Activated naive CD8-positive, alpha-beta T cell treated with anti-CD3 and anti-CD28 coated beads, Interleukin-2, amount 50 U/mL, for 24 hours (primary cell): Measurements from ENCODE around the gene RIT1.

ENCODE experiments used
- ATAC-seq: fragments of 150-1000 bp; cut with Tn5 transposase; one replicate; pipeline ENCODE4 v1.10.0; 2021
- DNase-seq: peaks from one replicate; pipeline ENCODE4 v3.0.0; 2021
- H3K27ac Mint-ChIP-seq: one replicate; pipeline ENCODE4 v1.8.0; 2021; ENCODE audit warnings: mild to moderate bottlenecking, mixed read lengths
- H3K27me3 Mint-ChIP-seq: one replicate; pipeline ENCODE4 v1.8.0; 2021; ENCODE audit warnings: mixed read lengths
- H3K36me3 Mint-ChIP-seq: one replicate; pipeline ENCODE4 v1.8.0; 2021; ENCODE audit warnings: low read depth, mixed read lengths
- H3K4me1 Mint-ChIP-seq: one replicate; pipeline ENCODE4 v1.8.0; 2021; ENCODE audit warnings: mixed read lengths
- H3K4me3 Mint-ChIP-seq: one replicate; pipeline ENCODE4 v1.8.0; 2021; ENCODE audit warnings: mild to moderate bottlenecking, moderate library complexity, mixed read lengths
- H3K9me3 Mint-ChIP-seq: one replicate; pipeline ENCODE4 v1.8.0; 2021; ENCODE audit warnings: mixed read lengths

Gene RIT1

DNA sequence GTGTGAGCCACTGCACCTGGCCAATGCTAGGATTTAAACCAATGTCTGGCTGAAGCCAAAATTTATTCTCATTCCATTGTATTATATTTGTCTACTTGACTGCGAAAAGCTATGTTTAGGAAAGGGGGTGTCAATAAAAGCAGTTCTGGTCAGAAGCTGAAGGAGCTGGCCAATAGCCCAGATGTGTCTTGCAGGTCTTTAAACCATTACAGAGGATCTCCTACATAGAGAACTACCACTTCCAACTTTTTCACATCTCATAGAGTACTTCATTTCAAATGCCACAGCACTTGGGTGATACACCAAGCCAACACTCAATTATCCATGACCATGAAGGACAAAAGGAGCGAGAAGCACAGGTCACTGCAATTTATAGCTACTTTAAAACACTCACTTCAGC, 49.3 kb downstream of the RIT1 start:
- Mint-ChIP-seq H3K36me3 (peaks cover 2% of the 10 kb centered on the region), H3K27ac (no peak overlapping the region), H3K4me1 (peaks cover 42% of the 10 kb centered on the region), H3K4me3 (no peak overlapping the region), H3K27me3 (no peaks in the 10 kb centered on the region), H3K9me3 (no peaks in the 10 kb centered on the region)
- ATAC-seq (no peak), DNase-seq (no peak)

DNA sequence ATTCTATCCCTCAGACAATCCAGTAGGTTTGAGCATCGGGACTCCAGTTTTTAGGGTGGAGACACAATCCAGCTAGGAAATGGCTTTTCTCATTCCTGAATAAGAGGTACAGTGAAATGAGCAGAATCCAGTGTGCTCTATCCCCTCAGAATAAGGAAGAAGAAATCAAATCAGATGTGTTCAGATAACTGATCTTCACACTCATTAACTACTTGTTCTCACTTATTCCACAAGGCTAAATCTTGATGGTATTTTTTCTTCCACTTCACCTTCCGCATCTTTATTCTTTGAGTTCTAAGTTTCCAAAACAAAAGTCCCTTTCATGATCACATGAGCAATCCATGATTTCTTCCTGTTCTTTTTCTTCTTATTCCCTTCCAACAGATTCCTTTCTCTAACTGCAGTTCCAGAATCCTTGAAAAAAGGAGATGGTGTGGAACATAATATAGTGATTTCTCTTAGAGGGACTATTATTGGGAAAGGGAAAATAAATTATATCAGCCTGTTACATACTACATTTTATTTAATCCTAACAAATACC, 50.1 kb downstream of the RIT1 start:
- H3K4me1 Mint-ChIP-seq = peaks cover 48% of the 10 kb centered on the region

DNA sequence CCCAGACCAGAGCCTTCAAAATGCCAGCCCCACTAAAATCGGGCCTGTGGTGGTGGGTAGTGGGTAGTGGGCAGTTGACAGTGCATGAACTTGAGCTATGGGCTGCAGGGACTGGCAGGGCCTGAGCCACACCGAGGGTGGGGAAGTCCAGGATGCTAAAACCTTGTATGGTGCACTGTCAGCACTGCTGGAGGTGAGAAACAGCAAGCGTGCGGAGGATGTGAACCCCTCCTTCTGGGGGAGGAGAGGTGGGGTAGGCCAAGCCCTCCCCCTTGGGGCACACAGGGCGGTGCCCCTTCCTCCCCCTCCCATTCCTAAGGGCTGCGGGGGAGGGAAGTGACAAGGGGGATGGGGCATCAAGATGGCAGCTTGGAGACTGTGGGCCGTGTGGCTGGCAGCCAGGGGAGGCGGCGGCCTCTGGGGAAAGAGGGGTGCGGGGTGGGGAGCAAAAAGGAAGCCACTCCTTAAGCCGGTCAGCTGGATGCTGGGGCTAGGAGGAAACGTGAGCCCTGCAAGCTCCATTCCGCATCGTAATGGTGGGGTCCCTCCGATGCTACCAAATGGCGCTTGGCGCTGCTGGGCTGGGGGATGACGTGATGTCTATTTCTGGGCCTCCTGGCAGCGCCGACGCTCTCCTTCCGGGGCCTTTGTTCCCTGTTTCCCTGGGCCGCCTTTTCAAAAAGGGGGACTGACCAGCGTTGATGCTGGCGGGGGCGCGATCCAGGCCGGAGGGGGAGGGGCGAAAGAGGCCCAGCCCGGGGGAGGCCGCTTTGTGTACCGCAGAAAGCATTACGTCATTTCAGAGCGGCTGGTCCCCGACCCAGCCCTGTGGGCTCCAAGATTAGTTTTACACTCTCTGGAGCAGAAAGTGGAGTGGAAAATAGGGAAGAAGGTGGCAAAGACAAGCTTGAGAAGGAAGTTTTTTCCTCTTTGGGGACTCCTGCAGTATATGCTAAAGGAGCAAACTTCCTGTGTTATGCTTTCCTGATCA, 51.0 kb downstream of the RIT1 start:
- H3K4me3 Mint-ChIP-seq = peak overlapping the region; percentile 84
- H3K4me1 Mint-ChIP-seq = peaks cover 55% of the 10 kb centered on the region
- H3K27ac Mint-ChIP-seq = peak overlapping the region; percentile 93
- H3K9me3 Mint-ChIP-seq = no peaks in the 10 kb centered on the region
- DNase-seq (peak; percentile 72), ATAC-seq (peak; percentile 45)
- H3K36me3 Mint-ChIP-seq = peaks cover 4% of the 10 kb centered on the region
- H3K27me3 Mint-ChIP-seq = no peaks in the 10 kb centered on the region

More for the DNA sequence above, 50.1 kb downstream of the RIT1 start:
- no peak for ATAC-seq
- peaks cover 2% of the 10 kb centered on the region for H3K36me3 Mint-ChIP-seq
- H3K9me3 Mint-ChIP-seq = no peaks in the 10 kb centered on the region
- peak overlapping the region; percentile 32 for H3K27ac Mint-ChIP-seq
- H3K27me3 Mint-ChIP-seq = no peaks in the 10 kb centered on the region
- no peak for DNase-seq
- peak overlapping the region; percentile 84 for H3K4me3 Mint-ChIP-seq

DNA sequence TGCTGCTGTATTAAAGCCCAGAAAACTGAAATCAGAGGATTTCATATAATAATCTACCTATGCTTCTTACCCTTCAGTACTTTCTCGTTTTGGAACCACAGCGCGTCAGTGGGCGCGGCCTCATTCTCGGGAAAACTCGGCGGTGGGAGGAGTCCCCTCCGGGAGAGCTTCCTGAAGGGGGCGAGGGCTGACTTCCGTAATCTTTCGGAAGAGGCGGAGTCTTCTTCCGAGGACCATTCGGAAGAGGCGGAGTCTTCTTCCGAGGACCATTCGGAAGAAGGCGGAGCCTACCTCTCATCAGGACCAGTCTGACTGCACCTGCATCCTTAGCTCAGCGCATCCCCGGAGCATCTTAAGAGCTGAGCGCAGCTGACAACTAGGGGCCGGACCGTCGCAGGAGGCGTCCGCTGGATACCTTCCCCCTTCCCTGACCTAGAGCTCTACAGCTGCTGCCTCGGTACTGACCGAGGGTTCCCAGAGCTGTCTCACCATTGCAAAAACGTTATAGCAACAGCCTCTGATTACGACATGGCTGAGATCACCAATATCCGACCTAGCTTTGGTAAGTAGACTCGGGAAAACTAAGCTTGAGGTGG, 51.8 kb downstream of the RIT1 start, which contains the start of gene SYT11:
SYT11 (plus strand) TSS at position 334 of the 596 bp plus-strand sequence; CDS start at position 529, 195 bp downstream.
- DNase-seq = peak; percentile 96
- Mint-ChIP-seq H3K9me3 (no peaks in the 10 kb centered on the region), H3K36me3 (peaks cover 10% of the 10 kb centered on the region), H3K4me1 (peaks cover 56% of the 10 kb centered on the region), H3K27me3 (no peaks in the 10 kb centered on the region), H3K27ac (peak within 1 kb of the TSS; percentile 93), H3K4me3 (peak within 1 kb of the TSS; percentile 84)
- ATAC-seq = peak; percentile 73

DNA sequence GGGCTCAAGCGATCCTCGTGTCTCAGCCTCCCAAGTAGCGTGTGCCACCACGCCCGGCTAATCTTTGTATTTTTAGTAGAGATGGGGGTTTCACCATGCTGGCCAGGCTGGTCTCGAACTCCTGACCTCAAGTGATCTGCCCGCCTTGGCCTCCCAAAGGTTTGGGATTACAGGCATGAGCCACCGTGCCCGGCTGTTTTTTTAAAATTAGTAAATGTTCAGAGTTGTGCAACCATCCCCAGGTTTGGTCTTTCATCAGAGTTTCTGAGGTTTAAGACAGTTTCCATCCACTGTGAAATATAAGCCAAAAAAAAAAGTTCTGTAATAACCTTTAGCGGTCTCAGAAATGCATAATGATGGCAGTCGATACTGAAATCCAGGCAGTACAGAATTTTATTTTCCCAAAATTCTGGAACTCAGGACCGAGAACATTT, 52.3 kb downstream of the RIT1 start:
- peak; percentile 45 for DNase-seq

DNA sequence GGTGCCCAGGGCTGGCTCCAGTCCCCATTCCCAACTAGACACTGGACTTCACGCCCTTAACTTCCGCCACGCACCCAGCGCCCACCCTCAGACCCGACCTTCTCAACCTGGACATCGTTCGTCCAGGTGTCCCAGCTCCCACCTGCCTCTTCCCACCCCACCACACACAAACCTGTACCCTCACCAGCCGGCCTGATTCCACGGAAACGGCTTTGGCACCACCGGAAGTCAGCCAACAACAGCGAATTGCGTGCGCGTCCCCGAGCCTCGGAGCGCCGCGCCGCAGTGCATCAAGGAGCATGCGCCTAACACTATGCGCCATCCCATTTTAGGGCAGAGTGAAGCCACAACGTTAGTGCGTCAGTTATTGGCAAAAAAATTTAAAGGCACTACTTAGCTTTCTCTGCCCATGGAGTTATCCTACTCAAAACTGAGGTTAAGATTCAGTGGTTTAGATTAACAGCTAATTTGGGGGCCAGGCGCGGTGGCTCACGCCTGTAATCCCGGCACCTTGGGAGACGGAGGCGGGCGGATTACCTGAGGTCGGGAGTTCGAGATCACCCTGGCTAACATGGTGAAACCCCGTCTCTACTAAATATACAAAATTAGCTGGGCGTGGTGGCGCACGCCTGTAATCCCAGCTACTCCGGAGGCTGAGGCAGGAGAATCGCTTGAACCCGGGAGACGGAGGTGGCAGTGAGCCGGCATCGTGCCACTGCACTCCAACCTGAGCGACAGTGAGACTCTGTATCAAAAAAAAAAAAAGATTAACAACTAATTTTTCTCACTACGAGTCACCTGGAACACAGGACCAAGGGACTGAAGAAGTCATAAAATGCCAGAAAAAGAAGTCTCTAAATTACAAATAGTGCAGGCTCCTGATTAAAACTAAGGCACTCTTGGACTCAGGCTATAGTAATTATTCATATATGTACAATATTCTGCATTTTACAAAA, 53.9 kb downstream of the RIT1 start, which contains the start of gene GON4L:
GON4L (minus strand) TSS at position 240 of the 956 bp plus-strand sequence. CDS start 3,434 bp downstream, outside the sequence.
- Mint-ChIP-seq H3K27me3 (no peaks in the 10 kb centered on the region), H3K4me3 (peak within 1 kb of the TSS; percentile 99), H3K9me3 (no peaks in the 10 kb centered on the region), H3K36me3 (peaks cover 23% of the 10 kb centered on the region), H3K27ac (peak within 1 kb of the TSS; percentile 99), H3K4me1 (peaks cover 68% of the 10 kb centered on the region)
- peak; percentile 77 for ATAC-seq
- peak; percentile 87 for DNase-seq

More for the DNA sequence above, 52.3 kb downstream of the RIT1 start:
- ATAC-seq = peak; percentile 8
- Mint-ChIP-seq H3K27me3 (no peaks in the 10 kb centered on the region), H3K9me3 (no peaks in the 10 kb centered on the region), H3K4me1 (peaks cover 56% of the 10 kb centered on the region), H3K4me3 (peak overlapping the region; percentile 84), H3K27ac (peak overlapping the region; percentile 93), H3K36me3 (peaks cover 12% of the 10 kb centered on the region)

DNA sequence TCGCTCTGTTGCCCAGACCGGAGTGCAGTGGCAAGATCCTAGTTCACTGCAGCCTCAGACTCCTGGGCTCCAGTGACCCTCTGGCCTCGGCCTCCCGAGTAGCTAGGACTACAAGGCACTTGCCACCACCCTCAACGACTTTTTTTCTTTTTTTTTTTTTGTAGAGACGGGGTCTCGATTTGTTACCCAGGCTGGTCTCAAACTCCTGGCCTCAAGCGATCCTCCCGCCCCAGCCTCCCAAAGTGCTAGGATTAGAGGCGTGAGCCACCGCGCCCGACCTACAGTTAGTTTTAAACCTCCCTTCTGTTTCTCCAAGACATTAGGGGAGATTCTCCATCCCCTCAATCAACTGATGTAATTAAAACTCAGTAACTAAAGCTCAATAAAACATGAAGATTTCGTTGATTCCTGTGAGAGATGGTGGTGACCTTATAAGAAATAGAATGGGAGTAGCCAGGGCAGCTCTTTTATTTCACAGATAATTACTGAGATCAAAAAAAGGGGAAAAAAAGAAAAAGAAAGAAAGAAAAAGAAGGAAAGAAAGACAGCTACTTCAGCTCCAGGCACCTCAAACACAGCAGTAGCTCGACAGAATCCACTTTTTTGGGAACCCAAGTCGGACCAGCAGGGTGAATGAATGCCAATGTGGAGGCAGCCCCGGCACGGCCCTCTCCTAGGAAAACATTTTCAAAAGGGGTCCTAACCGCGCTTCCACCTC, 54.7 kb downstream of the RIT1 start:
- H3K9me3 Mint-ChIP-seq = no peaks in the 10 kb centered on the region
- peaks cover 73% of the 10 kb centered on the region for H3K4me1 Mint-ChIP-seq
- H3K4me3 Mint-ChIP-seq = peak overlapping the region; percentile 99
- ATAC-seq (no peak), DNase-seq (no peak)
- no peaks in the 10 kb centered on the region for H3K27me3 Mint-ChIP-seq
- peak overlapping the region; percentile 99 for H3K27ac Mint-ChIP-seq
- peaks cover 30% of the 10 kb centered on the region for H3K36me3 Mint-ChIP-seq

DNA sequence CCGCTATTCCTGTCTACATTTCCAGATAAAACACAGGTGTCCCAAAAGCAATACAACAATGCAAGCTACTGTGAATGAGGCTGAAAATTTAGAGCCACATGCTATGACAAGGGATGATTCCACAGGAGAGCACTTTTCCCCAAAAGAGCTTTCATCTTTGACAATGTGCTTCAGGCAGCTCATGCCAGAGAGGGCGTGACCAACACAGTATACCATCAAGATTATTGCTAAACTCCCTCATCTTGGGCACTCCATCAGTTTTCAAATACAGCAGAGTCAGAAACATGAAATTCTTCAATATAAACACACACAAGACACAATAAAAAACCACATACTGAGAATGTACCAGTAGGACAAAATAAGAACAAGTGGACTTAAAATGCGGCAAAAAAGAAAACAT, 60.8 kb downstream of the RIT1 start:
- Mint-ChIP-seq H3K27ac (no peak overlapping the region), H3K4me1 (peaks cover 49% of the 10 kb centered on the region), H3K4me3 (peak overlapping the region; percentile 1)

DNA sequence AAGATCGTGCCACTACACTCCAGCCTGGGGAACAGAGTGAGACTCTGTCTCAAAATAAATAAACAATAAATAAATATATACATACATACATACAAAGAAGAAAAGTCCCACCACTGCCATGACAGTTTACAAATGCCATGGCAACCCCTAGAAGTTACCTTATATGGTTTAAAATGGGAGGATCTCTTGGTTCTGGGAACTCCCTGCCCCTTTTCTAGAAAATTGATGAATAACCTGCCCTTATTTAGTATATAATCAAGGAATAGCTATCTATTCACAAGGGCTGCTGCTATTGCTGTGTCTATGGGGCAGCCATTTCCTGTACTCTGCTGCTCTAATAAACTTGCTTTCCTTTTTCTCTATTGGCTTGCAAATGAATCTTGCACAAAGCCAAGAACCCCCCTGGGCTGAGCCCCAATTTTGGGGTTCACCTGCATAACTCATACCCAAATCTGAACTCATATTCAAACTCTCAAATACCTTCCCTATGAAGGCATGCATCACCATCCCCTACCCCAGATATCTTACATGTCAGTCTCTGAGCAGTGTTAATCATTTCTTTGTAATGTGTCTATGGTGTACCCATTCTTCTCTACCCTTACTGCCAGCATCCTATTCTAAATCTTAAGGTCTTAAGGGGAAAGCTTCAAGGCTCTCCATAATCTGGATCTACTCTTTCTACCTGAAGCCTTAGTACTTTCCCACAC, 63.2 kb downstream of the RIT1 start:
- H3K4me1 Mint-ChIP-seq = peaks cover 52% of the 10 kb centered on the region
- H3K27ac Mint-ChIP-seq = peak overlapping the region; percentile 33
- peak; percentile 71 for ATAC-seq
- peaks cover 69% of the 10 kb centered on the region for H3K36me3 Mint-ChIP-seq
- H3K27me3 Mint-ChIP-seq = no peaks in the 10 kb centered on the region
- H3K9me3 Mint-ChIP-seq = no peaks in the 10 kb centered on the region
- no peak for DNase-seq
- H3K4me3 Mint-ChIP-seq = peak overlapping the region; percentile 32

More for the DNA sequence above, 60.8 kb downstream of the RIT1 start:
- H3K27me3 Mint-ChIP-seq = no peaks in the 10 kb centered on the region
- H3K9me3 Mint-ChIP-seq = no peaks in the 10 kb centered on the region
- DNase-seq = no peak
- ATAC-seq = no peak
- H3K36me3 Mint-ChIP-seq = peaks cover 62% of the 10 kb centered on the region
